ENCODE data around the gene MCRIP2.

MCRIP2 gene

DNA sequence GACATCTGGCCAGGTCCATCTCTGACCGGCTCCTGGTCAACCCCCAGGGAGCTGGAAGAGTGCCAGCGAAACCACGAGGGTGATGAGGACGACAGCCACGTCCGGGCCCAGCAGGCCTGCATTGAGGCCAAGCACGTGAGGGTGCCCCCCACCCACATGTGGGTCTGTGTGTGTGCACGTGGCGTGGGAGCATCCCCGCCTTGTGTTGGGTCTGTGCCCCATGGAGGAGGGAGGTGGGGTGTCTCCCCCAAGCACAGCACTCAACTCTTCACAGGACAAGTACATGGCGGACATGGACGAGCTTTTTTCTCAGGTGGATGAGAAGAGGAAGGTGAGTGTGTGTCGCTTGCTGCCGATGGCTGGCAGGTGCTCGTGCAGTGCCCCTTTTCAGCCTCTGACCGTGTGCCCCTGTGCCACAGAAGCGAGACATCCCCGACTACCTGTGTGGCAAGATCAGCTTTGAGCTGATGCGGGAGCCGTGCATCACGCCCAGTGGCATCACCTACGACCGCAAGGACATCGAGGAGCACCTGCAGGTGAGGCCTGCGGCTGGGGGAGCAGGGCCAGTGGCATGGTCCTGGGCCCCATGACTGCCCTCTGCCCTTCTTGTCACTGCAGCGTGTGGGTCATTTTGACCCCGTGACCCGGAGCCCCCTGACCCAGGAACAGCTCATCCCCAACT lies 40.3 kb downstream of the MCRIP2 start:
- no peak for DNase-seq (ENCODE audit: low spot score)
- TF ChIP-seq, protein P1, sequence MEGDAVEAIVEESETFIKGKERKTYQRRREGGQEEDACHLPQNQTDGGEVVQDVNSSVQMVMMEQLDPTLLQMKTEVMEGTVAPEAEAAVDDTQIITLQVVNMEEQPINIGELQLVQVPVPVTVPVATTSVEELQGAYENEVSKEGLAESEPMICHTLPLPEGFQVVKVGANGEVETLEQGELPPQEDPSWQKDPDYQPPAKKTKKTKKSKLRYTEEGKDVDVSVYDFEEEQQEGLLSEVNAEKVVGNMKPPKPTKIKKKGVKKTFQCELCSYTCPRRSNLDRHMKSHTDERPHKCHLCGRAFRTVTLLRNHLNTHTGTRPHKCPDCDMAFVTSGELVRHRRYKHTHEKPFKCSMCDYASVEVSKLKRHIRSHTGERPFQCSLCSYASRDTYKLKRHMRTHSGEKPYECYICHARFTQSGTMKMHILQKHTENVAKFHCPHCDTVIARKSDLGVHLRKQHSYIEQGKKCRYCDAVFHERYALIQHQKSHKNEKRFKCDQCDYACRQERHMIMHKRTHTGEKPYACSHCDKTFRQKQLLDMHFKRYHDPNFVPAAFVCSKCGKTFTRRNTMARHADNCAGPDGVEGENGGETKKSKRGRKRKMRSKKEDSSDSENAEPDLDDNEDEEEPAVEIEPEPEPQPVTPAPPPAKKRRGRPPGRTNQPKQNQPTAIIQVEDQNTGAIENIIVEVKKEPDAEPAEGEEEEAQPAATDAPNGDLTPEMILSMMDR (IDR thresholded peaks at IDR 0.05; ENCODE audit: extremely low read depth, missing control alignments): no peak

DNA sequence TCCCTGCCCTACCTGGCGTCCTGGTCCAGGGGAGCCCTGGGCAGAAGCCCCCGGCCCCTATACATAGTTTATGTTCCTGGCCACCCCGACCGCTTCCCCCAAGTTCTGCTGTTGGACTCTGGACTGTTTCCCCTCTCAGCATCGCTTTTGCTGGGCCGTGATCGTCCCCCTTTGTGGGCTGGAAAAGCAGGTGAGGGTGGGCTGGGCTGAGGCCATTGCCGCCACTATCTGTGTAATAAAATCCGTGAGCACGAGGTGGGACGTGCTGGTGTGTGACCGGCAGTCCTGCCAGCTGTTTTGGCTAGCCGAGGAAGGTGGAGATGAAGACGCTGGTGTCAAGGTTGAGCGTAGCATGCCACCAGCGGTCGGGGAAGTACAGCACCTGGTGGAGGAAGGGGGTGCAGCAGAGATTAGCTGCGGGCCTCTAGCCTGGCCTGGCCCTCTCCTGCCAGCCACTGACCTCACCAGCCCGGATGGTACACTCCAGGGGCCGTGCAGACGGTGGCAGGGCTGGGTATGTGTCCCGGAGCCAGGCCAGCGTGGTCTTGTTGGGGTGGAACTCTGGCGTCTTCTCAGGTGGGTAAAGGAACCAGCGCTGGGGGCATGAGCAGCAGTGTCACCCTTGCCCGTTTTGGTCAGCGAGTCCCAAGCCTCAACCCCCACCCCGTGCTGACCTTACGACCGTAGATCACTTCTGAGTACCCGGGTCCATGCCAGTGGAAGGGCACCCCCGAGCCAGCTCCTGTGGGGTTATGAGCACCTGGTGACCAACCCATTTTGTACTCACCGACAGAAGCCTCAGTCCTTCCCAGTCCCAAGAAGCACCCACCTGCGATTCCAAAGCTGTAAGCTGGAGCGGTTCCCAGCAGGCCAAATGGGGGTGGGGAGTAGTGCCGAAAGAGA lies 41.1 kb downstream of the MCRIP2 start:
- no peak for DNase-seq (ENCODE audit: low spot score)
- TF ChIP-seq, protein P1 (IDR thresholded peaks at IDR 0.05; ENCODE audit: extremely low read depth, missing control alignments): no peak

DNA sequence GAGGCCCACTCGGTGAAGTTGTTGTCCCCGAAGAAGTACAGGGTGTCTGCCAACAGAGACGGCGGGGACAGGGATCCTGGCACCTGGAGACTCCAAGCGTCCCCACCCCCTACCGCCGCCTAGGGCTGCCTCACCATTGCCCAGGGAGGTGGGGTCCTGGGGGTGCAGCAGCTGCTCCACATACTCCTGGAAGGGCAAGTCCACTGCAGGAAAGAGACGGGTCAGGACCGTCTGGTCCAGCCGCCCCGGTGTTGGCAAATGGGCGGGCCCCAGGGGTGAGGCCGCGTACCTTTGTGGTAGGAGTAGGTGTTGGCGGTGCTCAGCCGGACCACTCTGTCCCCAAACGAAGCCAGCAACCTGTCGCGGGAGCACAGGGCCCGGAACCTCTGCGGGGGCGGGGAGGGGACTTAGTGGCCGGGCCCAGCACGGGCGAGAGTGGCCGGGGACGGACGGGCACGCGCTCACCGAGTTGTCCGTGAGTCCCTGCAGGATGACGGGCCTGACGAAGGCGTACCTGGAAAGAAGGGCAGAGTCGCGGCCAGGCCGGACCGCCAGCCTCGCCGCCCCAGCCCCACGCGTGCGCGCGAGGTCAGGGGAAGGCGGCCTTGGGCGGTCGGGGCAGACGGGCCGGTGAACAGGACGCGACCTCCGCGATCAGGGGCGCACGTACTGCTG lies 41.9 kb downstream of the MCRIP2 start:
- TF ChIP-seq, protein P1 (IDR thresholded peaks at IDR 0.05; ENCODE audit: extremely low read depth, missing control alignments): no peak
- DNase-seq (ENCODE audit: low spot score): peak; percentile 26

DNA sequence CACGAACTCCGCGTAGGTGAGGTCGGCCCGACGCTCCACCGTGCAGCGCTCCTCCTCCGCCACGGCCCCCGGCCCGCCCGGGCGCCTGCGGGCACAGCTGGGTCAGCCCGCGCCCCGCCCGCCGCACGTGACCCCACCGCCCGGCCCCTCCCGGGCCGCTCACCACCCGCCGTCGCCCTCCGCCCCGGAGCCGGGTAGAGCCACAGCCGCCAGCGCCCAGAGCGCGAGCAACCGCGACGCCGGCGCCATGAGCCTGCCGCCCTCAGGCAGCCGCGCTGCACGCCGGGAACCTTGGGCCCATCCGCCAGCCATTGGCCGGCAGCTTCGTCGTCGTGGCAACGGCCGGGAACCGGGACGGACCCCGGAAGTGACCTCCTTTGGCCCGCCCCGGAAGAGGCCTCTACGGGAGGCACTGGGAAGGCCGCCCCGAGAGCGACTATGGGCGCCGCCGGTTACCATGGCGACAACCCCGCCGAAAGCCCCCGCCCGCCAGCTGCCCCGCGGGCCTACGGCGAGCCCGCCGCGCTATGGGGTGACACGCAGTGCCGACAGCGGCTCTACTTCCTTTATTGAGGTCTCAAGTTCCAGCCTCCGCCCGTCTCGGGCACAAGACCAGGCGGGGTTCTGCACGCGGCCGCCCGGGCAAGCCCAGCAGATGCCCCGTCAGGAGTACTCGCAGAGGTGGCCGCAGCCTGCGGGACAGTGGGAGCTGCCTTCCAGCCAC lies 42.6 kb downstream of the MCRIP2 start, which contains the start of gene JMJD8:
Gene JMJD8, minus strand, starts transcription at position 264 of the 724 bp plus-strand sequence. Its CDS starts 15 bp downstream, at position 249.
- TF ChIP-seq, protein P1 (IDR thresholded peaks at IDR 0.05; ENCODE audit: extremely low read depth, missing control alignments): no peak
- DNase-seq (ENCODE audit: low spot score): peak; percentile 99

DNA sequence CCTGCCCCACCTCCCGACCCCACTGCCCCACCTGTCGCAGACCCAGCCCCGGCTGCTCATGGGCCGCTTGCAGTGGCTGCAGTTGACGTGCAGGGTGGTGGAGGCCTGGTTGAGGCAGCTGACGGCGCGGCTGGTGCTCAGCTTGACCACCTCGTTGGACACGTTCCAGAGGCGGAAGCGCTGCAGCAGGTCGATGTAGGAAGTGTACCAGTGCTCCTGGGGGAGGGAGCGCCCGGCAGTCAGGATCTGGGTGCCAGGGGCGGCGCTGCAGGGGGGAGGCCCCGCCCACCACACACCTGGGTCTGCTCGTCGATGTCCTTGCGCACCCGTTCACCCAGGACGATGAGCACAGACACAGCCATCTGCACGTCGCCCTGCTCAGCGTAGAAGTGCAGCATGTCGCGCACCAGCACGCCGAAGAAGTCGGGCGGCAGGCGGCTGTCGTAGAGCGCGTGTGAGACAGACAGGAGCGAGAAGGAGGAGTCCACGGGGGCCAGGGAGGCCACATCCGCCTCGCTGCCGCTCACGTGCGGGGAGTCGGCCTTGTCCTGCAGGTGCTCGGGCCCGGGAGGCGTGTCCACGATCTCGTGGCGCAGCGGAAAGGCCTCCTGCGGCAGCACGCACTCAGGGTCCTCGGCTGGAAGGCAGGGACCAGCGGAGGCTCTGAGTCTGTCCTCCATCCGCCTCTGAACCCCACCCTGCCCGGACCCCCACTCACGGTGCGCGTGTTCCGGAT lies 43.5 kb downstream of the MCRIP2 start:
- TF ChIP-seq, protein P1 (IDR thresholded peaks at IDR 0.05; ENCODE audit: extremely low read depth, missing control alignments): no peak
- no peak for DNase-seq (ENCODE audit: low spot score)

DNA sequence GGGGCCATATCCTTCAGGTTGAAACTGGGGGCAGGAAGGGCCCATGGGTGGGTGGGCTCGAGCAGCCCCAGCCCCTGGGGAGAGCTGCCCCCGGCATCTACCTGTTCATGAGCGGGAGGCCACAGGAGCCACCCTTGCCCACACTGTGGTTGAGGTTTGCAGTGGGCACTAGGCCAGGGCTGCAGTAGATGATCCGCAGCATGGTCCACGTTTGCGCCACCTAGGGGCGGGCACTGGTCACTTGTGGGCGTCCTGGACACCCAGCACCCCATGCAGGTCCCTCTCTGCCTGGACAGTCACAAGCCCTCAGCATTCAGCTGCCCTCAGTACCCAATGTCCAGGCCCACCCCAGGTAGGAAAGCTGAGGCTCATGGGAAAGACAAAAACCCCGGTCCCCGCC lies 44.3 kb downstream of the MCRIP2 start:
- peak; percentile 29 for DNase-seq (ENCODE audit: low spot score)
- TF ChIP-seq, protein P1 (IDR thresholded peaks at IDR 0.05; ENCODE audit: extremely low read depth, missing control alignments): no peak
